ENCODE results near the gene NSUN3.

The NSUN3 gene

GRCh38 chr3:94176988-94177745, 114.3 kb downstream of the NSUN3 start:
- WGBS (ENCODE audit: insufficient coverage, insufficient read length), result no CpG with 5 or more reads among the region's 6 CpGs
- no peaks in the 10 kb centered on the region for H3K27me3 ChIP-seq (ENCODE audit: control insufficient read depth, insufficient read depth, low read length)
- H3K27ac ChIP-seq (ENCODE audit: low read length), result no peak overlapping the region
- H3K4me3 ChIP-seq (ENCODE audit: low read length), result no peak overlapping the region
- H3K36me3 ChIP-seq (ENCODE audit: control insufficient read depth, insufficient read depth, low read length), result no peaks in the 10 kb centered on the region
- H3K9me3 ChIP-seq (ENCODE audit: control insufficient read depth, insufficient read depth, low read length), result no peaks in the 10 kb centered on the region
- DNase-seq (ENCODE audit: low read depth, low spot score), result no peak
- H3K4me1 ChIP-seq (ENCODE audit: control insufficient read depth, insufficient read depth, low read length), result no peaks in the 10 kb centered on the region
